G401 (cell line): Measurements from ENCODE around the gene MET. TPM values are rescaled to one million over a fixed set of nuclear protein-coding genes. Genes with fewer than 3 reads are reported as not detected.
"Not testable (repeated sequence)": the region's sequence is repeated elsewhere in the genome, so short reads cannot be mapped to it uniquely, and the experiment has no call there.

Experiments used
- DNase-seq: peaks from one replicate; pipeline ENCODE4 v3.0.0-alpha.2; 2015; ENCODE audit warnings: low spot score
- in situ Hi-C: cut with HindIII; loops from 2 replicates; pipeline ENCODE4 v1.10.0; 2016; ENCODE audit warnings: low sequenced_read_pairs, mixed read lengths
- total RNA-seq: library from RNA; depleted of rRNA; stranded (reverse); fragments of >200 nt; shearing (Covaris generic); gene quantifications from 2 replicates; pipeline ENCODE4 v1.2.3, GENCODE V29; 2014

The MET gene
- total RNA-seq, 1 experiment from 2014 or later = 0.20 TPM

DNA sequence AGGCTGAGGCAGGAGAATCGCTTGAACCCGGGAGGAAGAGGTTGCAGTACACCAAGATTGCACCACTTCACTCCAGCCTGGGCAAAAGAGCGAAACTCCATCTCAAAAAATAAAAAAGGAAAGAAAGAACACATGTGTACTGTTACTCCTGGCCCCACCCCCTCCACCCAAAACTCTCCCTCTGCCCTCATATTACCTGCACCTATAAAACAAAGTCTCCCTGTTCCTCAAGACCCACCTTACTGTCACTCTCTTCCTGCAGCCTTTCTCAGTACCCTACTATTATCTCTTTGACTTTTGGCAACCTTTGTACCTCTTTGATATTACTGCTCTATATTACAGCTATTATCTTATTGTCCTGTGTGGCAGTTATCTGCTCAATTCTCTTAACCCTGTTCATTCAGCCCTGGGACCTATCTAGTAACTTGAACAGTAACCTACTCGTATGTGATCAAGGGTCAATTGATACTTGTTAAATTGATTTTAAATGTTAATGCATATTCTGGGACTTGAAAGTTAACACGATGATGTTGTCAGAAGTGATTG, 121.9 kb downstream of the MET start:
- DNase-seq = no peak
- in situ Hi-C loops = no loop called here

DNA sequence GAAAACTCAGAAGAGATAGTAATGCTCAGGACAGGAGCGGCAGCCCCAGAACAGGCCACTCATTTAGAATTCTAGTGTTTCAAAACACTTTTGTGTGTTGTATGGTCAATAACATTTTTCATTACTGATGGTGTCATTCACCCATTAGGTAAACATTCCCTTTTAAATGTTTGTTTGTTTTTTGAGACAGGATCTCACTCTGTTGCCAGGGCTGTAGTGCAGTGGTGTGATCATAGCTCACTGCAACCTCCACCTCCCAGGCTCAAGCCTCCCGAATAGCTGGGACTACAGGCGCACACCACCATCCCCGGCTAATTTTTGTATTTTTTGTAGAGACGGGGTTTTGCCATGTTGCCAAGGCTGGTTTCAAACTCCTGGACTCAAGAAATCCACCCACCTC, 124.5 kb downstream of the MET start:
- no peak for DNase-seq
- in situ Hi-C loops = no loop called here

DNA sequence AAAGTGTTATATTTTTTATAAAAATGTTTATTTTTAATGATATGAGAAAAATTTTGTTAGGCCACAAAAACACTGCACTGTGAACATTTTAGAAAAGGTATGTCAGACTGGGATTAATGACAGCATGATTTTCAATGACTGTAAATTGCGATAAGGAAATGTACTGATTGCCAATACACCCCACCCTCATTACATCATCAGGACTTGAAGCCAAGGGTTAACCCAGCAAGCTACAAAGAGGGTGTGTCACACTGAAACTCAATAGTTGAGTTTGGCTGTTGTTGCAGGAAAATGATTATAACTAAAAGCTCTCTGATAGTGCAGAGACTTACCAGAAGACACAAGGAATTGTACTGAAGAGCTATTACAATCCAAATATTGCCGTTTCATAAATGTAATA, 125.6 kb downstream of the MET start:
- in situ Hi-C loops = no loop called here
- no peak for DNase-seq

DNA sequence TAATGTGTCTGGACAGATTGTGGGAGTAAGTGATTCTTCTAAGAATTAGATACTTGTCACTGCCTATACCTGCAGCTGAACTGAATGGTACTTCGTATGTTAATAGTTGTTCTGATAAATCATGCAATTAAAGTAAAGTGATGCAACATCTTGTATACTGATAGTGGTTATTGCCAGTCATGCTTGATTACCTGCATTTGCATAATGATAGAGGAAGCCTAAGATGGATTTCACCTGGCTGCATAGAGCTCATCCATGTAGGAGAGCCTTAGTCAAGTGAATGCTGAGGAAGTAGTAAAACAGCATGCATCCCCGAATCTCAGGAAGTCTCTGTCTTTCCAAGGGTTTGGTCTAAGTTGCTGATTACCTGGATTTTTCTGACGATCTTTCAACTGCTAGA, 126.2 kb downstream of the MET start:
- in situ Hi-C loops = no loop called here
- DNase-seq = no peak

DNA sequence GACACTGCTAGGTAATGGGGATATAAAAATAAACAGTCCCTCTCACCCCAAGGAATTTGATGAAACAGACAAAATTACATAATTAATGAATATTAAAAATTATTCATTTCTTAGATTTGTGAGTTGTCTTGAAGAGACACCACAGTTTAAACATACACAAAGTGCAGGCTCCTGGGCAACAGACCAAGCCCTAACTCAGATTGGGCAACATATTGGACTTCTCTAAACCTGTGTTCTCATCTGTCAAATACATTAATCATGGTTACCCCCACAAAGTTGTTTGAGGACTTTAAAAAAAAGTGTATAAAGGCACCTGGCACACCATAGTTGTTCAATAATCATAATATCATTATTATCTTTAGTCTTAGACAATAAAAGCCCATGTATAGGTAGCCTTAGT, 127.9 kb downstream of the MET start:
- in situ Hi-C loops = no loop called here
- DNase-seq = no peak

DNA sequence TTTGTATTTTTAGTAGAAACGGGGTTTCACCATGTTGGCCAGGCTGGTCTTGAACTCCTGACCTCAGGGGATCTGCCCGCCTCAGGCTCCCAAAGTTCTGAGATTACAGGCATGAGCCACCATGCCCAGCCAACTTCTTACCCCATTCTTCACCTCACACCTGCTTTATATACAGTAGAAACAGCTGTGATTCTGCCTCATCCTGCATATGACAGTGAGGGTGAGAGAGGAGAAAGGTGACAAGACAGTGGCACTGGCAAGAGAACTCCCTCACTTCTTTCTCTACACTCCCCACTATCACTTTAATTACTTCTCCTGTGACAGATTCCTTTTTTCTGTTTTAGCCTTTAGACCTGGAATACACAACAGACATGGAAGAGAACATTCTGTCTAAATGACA, 128.6 kb downstream of the MET start:
- DNase-seq = no peak
- in situ Hi-C loops = no loop called here

DNA sequence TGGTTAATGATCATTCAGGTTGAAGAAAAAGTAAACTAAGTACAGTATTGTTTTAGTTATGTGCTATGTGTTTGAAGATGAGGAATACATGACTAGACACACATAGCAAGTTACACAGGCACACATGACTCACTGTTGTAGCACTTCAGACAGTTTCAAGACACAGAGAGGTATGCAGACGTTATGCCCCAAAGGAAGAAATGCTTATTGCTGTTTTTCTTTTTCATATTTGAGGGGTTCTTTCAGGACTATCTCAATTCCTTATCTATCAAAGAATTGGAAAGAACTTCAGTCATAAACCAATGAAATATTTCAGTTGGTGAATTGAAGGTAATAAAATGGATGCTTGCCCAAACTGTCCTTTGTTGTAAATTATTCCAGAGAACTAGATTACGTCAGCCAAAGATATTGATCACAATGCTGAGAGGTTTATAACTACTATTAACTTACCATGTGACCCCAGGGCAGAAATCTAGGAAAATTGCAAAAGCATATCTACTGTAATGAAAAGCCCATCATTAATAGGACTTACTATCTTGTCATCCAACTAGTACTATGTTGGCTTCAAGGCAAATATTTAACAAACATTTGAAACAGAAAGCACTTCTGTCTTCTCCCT, 129.2 kb downstream of the MET start:
- in situ Hi-C loops = no loop called here

DNA sequence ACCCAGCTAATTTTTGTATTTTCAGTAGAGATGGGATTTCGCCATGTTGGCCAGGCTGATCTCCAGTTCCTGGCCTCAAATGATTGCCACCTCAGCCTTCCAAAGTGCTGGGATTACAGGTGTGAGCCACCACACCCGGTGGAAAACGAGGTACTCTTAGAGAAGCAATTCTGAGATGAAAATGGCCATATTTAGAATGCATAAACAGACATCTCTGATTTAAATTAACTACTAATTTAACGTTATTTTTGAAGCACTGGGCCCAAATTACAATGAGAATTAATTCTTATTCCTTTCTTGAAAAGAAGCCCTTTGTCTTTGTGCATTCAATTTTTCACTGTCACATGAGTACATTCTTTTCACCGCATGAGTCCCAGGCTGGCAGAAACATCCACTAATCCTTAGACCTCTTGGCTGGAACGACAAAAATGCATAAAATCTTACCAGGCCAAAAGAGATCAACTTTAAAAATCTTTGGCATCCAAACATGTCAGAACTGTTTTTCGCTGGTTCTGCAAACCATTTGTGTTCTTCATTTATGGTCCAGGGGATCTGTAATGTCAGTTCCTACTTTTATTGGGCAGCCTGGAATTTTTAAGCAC, 130.2 kb downstream of the MET start:
- in situ Hi-C loops = no loop called here
- DNase-seq = no peak

More for the DNA sequence above, 129.2 kb downstream of the MET start:
- no peak for DNase-seq

DNA sequence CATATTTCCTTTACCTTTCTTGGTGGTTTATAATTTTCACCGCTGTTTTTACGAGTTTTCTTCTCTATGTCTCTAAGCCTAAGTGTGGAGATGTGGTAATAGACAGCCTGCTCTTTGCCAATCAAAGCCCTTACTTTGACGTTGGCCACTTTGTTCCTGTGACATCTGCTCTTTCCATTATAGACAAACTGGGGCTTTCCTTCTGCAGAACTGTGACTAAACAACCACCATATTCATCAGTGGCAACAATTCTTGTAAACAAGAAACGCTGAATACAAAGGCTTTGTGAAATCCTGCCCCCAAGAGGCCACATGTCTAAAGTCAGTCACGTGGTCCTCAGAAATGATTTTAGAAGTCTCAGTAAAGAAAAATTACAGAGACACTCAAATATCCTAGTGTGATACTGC, 130.8 kb downstream of the MET start:
- in situ Hi-C loops = no loop called here
- peak; percentile 10 for DNase-seq

DNA sequence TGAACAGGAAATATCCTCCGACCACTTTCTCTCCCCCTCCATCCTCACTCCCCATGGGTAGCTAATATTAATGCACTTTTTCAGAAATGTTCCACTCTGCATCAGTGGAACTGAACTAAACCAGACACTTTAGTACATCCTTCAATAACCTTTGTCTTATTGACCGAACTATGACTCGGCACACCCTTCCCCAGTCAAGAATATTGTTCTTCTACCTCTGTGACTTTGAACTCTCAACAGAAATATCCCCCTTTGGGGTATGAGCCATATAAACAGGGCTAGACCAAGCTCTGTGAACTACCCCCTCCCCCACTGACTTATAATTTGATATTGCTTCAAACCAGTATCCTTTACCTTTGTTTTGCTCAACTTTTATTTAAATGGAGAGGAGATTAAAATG, 132.5 kb downstream of the MET start:
- in situ Hi-C loops = no loop called here

DNA sequence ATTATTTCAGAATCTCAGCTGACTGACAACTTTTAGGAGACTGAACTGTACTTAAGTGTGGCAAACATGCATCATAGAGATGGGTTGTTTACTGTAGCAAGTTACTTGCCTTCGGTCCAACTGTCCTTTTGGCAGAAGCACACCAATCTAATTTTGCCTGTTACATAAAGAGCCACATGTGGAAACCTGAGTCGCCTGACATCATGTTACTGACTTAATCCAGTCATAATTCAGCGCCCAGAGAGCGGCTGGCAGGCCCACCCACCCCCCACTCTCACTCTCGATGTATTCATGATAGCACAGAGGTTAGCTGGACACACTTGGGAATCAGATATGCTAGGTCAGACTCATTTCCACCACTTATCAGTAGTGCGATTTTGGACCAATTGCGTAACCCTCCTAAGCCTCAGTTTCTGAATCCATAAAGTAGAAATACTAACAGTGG, 133.1 kb downstream of the MET start:
- DNase-seq = no peak
- in situ Hi-C loops = no loop called here

More for the DNA sequence above, 132.5 kb downstream of the MET start:
- no peak for DNase-seq

DNA sequence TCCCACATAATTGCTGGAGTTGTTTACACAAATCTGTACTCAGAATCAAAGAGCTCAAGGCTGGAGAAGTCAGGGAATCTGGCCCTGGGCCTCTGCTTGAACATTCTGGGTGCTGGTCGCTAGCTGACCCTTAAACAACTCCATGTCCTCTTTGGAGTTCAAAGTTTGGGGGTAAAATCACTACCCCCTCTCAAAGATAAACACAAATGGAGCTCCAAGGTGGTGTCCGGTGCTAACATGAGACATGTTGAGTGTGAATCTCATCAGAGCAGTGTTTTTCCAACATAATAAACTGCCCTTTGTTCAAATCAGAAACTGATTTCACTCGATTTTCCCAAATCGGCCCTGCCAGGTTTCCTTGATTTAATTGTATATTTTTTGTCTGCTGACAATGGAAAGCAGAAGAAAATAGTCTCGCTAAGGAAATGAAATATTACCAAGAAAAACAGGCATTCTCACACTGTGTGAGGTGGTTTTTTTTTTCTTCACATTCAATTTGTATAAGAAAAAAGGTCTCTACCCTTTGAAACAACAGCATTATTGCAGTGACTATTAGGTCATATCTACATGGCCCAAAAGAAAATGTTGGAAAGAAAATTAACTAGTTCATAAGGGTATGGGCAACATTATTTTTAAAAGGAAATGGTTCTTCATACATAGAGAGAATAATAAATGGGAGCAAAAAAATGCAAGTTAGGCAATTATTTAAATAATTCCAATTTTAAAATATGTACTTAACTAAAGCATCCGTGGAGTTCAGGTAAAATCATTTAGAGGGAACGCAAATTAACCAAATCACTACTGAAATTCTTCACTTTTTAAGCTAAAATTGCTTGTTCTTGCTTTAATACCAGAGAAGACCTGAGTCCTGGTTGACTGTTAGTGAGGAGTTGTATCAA, 134.3 kb downstream of the MET start:
- in situ Hi-C loops = no loop called here
- DNase-seq = no peak

DNA sequence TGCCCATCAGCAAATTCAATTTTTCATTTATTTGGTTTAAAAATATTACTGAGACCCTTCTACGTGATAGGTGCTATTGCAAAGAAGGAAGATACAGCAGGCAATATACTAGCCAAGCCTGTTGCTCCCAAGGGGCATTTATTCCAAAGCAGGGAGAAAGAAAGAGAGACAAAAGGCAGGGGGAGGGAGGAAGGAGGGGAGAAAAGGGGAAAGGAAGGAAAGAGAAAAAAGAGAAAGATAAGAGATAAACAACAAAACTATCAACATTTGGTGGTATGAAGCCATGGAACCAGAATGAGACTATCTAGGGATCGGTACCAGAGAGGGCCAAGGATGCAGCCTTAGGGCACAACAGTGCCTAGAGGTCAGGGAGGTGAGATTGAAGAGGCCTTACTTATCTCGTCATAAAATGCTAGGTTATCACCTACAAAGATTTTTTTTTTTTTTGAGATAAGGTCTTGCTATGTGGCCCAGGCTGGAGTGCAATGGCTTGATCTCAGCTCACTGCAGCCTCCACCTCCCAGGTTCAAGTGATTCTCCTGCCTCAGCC, 135.1 kb downstream of the MET start:
- in situ Hi-C loops = no loop called here
- no peak for DNase-seq

DNA sequence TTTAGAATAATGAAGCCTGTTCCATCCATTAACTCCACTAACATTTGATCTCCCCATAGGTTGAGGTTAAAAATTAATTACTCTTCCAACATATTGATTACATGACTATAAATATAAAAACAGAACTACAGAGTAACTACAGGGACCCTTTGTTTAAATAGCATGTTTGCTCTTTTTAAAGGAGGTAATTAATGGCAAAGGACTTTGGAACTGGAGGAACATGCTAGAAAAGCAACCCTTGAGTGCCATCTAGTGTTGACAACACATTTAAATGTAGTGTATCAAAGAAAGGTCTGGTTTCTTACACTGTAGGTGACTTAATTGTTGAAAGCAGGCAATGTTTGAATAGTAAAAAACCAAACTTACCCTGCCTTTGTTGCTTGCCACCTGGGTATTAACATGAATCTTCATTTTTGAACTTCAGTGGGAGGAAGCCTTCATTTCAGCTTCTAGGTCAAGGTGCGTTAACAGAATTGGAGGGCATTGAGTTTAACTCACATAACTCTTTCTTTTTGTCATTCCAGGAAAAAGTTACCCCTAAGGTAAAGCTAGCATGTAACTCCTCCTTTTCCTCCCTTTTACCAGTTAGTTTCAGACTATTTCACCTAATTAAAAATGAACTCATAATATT, 137.8 kb downstream of the MET start:
- DNase-seq = peak; percentile 71
- in situ Hi-C loops = no loop called here

DNA sequence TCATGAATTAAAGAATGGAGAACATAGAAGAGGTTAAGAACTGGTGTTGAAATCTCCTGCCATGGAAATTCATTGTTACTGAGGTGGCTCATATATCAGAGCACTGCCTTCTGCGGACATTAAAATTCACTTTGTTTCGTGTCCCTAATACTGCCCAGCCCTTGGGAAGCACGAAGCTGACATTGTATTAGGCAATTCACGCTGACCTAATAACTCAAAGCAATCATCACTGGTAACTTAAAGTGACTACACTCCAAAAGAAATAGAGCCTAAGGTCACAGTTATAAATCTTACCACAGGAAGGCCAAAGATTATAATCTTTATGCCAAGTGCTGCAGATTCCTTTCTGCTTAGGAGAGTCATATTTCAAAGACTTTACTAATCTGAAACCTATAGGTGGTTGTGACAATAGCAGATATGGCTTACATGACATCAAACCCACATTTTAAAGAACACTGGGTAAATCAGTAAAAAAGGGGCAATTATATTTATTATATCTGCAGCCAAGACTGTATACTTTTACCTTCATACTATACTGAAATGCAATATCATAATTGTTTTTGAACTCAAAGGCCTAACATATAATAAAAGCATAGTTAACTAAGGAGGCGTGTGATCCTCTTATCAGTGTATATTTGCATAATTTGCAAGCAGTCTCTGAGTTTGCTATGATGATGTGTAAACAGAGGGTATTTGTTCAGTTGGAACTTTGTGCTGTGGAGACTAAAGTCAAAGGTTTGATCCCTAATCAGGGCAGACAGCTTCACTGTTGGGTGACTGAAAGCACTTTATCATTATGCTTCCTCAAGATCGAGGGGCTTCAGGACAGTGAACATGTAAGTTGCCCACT, 138.5 kb downstream of the MET start:
- in situ Hi-C loops = no loop called here
- DNase-seq = no peak

DNA sequence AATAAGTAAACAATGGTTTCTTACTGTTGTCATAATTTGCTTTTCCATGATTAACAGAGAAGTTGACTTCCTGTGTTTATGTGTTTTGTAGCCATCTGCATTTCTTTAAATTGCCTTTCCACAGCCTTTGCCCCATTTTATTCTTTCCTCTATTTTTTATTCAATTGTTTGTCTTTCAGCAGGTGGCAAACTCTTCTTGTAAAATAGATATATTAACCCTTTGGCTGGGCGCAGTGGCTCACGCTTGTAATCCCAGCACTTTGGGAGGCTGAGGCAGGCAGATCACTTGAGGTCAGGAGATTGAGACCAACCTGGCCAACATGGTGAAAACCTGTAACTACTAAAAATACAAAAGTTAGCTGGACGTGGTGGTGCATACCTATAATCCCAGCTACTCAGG, 139.8 kb downstream of the MET start:
- DNase-seq = no peak
- in situ Hi-C loops = no loop called here

DNA sequence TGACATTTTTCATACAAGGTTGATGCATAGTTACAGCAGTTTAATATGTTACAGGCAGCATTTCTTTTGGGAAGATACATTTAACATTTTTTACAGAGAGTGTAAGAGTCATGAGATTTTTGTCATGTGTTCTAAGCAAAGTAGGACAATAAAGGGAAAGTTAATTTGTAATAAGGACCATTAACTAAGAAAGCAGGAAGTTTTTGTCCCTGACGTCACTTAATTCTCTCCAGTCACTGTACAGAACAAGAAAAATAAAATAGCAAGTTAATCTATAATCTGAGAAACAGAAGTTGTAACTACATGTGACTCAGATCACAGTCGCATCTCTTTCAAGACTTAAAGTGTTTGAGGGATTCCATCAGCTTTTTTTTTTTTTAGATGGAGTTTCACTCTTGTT, 140.9 kb downstream of the MET start:
- in situ Hi-C loops = no loop called here
- no peak for DNase-seq

DNA sequence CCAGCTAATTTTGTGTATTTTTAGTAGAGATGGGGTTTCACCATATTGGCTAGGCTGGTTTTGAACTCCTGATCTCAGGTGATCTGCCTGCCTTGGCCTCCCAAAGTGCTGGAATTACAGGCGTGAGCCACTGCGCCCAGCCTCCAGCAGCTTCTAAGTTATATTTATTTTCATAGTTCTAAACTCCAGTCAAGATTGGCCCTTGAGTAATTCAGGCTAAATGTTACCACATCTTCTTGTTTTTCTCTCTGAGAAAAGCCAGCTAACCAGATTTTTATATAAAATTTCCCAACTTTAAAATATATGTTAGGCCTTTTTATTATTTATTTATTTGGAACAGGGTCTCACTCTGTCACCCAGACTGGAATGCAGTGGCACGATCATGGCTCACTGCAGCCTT, 141.4 kb downstream of the MET start:
- in situ Hi-C loops, DNase-seq: not testable (repeated sequence)
